RWPE1 (cell line): ENCODE data around the gene PYROXD2.

Experiments used
- CTCF ChIA-PET: fragments of 350-600 bp; sonication (Branson Sonifier 250); formaldehyde crosslinking; extraction: SDS; loops from one replicate; lab custom pipeline; 2021; lab: Yijun Ruan, JAX
- POLR2A ChIA-PET: fragments of 400-600 bp; formaldehyde crosslinking; extraction: SDS; loops from one replicate; lab custom pipeline; 2020; ENCODE audit warnings: antibody characterized with exemption; ENCODE audit not compliant: low non-redundant PET; lab: Yijun Ruan, JAX
- DNase-seq: peaks from one replicate; pipeline ENCODE4 v3.0.0; 2012; ENCODE audit warnings: low spot score
- H3K27ac ChIP-seq: fragments of 450-650 bp; 2 replicates; pipeline ENCODE4 v1.5.1; 2017
- TF ChIP-seq, protein P1 (sequence below): fragments of 450-650 bp; conservative IDR thresholded peaks from 2 replicates; pipeline ENCODE4 v1.5.1; 2017; ENCODE audit warnings: low read depth, mild to moderate bottlenecking

Gene PYROXD2

DNA sequence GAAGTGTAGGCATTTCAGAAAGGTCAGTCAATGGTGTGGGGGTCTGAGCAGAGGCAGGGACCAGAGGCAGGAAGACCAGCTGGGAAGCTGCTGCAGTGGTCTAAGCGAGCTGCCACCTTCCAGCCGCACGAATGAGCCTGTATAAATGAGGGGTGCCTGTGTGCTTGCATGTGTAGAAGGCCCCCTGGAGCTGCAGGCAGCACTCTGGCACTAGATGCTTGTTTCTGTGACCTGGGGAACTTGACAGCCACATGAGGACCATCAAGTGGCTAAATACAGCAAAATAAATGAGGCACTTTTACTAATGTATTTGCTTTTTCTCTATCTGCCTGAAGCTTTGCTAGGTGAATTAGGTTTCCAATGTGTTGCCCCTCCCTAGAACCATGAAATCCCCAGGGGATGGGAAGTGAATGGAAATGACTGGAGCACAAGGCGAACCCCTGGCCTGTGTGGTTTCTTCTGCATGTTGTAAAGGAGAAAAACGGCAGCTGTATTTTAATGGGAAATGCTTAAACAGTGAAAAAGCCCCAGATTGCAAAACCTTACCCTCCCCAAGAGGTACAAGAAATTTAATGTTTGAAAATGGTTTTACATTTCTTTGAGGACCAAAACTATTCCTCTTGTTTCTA, 57.7 kb downstream of the PYROXD2 start:
- TF ChIP-seq, protein P1, sequence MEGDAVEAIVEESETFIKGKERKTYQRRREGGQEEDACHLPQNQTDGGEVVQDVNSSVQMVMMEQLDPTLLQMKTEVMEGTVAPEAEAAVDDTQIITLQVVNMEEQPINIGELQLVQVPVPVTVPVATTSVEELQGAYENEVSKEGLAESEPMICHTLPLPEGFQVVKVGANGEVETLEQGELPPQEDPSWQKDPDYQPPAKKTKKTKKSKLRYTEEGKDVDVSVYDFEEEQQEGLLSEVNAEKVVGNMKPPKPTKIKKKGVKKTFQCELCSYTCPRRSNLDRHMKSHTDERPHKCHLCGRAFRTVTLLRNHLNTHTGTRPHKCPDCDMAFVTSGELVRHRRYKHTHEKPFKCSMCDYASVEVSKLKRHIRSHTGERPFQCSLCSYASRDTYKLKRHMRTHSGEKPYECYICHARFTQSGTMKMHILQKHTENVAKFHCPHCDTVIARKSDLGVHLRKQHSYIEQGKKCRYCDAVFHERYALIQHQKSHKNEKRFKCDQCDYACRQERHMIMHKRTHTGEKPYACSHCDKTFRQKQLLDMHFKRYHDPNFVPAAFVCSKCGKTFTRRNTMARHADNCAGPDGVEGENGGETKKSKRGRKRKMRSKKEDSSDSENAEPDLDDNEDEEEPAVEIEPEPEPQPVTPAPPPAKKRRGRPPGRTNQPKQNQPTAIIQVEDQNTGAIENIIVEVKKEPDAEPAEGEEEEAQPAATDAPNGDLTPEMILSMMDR = no peak
- no peak for DNase-seq
- ChIA-PET POLR2A (no interaction called here), CTCF (interaction anchor here (0.8 kb wide), 1 partner anchor 61 kb away, joined by 3 read pairs; no protein-coding TSS in a partner anchor)
- H3K27ac ChIP-seq = no peak overlapping the region

GRCh38 chr10:98354491-98354890, 60.5 kb downstream of the PYROXD2 start:
- TF ChIP-seq, protein P1 = no peak
- ChIA-PET POLR2A (no interaction called here), CTCF (interaction anchor here (0.6 to 1.0 kb wide), 2 partner anchors 14 to 29 kb away, joined by 5 to 6 read pairs; no protein-coding TSS in a partner anchor)
- no peak for DNase-seq
- no peak overlapping the region for H3K27ac ChIP-seq

DNA sequence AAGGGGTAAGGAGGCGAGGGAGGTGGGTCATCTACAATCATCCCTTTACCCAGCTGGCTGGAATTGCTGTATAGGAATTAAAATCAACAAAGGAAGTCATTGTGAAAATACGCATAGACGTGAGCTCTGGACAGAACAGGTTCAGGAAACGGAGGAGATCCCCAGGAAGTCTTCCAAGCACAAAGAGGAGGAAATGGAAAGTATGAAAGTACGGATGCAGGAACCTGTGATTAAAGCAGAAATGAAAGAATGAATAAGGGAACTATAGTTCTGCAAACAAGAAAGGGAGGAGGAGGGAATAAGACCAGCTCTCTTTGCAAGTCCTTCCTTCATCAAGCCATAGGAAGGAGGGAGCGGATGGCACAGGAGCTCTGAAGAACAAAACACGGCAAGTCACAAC, 61.8 kb downstream of the PYROXD2 start:
- TF ChIP-seq, protein P1 = no peak
- ChIA-PET POLR2A (interaction anchor here (0.7 kb wide), 1 partner anchor 43 kb away, joined by 3 read pairs; no protein-coding TSS in a partner anchor), CTCF (interaction anchor here (0.5 kb wide), 1 partner anchor 1330 kb away, joined by 3 read pairs; no protein-coding TSS in a partner anchor)
- no peak overlapping the region for H3K27ac ChIP-seq
- DNase-seq = no peak

DNA sequence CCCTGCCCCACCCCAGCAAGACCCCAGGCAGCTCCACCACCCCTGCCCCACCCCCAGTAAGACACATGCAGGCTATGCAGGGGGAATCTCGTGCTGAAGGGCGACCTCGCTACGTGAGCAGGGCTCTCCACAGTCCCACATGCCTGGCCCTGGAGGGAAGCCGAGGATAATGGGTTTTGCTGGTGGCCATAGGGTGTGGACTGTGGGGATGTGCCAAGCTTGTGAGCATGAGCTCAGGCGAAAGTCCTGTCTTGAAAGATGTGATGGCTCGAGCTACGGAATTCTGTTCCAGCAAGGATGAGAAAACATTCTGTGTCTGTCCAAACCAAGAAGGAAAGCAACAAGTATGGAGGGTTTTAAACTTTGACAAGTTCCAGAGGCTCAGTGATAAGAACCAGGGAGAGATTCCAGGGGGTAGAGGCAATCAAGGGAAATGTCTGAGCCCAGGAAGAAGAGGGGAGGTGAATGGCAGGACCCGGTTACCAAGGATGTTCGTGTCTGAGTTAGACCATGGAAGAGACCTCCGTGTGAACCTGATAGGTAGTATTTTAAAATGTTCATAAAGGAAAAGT, 63.1 kb downstream of the PYROXD2 start:
- DNase-seq = no peak
- TF ChIP-seq, protein P1 = no peak
- ChIA-PET CTCF (interaction anchor here (0.7 kb wide), 1 partner anchor 19 kb away, joined by 3 read pairs; no protein-coding TSS in a partner anchor), POLR2A (no interaction called here)
- H3K27ac ChIP-seq = no peak overlapping the region

- POLR2A ChIA-PET = no interaction called here
- no peak overlapping the region for H3K27ac ChIP-seq
- no peak for DNase-seq
- TF ChIP-seq, protein P1 = no peak
- CTCF ChIA-PET = interaction anchor here (0.6 kb wide), 1 partner anchor 14 kb away, joined by 4 read pairs; no protein-coding TSS in a partner anchor
These were observed 65.5 kb downstream of the PYROXD2 start for GRCh38 chr10:98349508-98349922.

DNA sequence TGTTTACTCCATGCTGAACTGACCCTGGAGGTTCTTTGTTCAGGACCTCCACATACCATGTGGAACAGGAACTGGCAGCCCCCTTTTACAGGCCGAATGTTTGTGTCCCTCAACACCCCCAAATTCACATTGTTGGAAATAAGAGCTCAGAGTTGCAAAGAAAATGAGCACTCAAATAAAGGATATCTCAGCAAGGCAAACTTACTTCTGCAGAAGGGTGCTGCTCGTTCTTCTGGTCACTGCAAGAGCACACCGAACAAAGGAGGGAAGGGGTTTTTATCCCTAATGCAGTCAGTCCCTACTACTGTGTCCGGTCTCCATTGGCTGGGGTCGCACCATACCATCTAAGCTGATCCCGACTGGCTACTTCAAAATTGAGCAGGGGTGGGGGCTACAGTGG, 68.1 kb downstream of the PYROXD2 start:
- ChIA-PET POLR2A (no interaction called here), CTCF (interaction anchor here (0.5 kb wide), 1 partner anchor 588 kb away, joined by 3 read pairs; no protein-coding TSS in a partner anchor)
- DNase-seq = no peak
- TF ChIP-seq, protein P1 = no peak
- H3K27ac ChIP-seq = no peak overlapping the region
